Kidney epithelial cell (primary cell): Measurements from ENCODE around the gene BDH2. TPM values are rescaled to one million over a fixed set of nuclear protein-coding genes. Genes with fewer than 3 reads are reported as not detected.

ENCODE experiments used
- DNase-seq: peaks from one replicate; pipeline ENCODE4 v3.0.0-alpha.2; 2010; ENCODE audit warnings: low read depth
- H3K27me3 ChIP-seq: 2 replicates; pipeline ENCODE4 v1.6.0; 2011; ENCODE audit warnings: low read length; ENCODE audit not compliant: control insufficient read depth, insufficient read depth
- H3K36me3 ChIP-seq: 2 replicates; pipeline ENCODE4 v1.5.1; 2011; ENCODE audit warnings: low read length; ENCODE audit not compliant: control insufficient read depth, insufficient read depth
- H3K4me3 ChIP-seq: 2 replicates; pipeline ENCODE4 v1.5.1; 2011; ENCODE audit warnings: low read depth, mild to moderate bottlenecking, control low read depth, low read length
- CTCF ChIP-seq: IDR thresholded peaks from 2 replicates; pipeline ENCODE4 v1.5.1; 2011; ENCODE audit warnings: mild to moderate bottlenecking, moderate library complexity, low read length, control low read depth, inconsistent platforms; ENCODE audit not compliant: insufficient read depth, poor library complexity, severe bottlenecking
- total RNA-seq: library from RNA; depleted of rRNA; stranded (reverse); fragments of >200 nt; gene quantifications from 2 replicates; pipeline ENCODE4 v1.2.3, GENCODE V29; 2015

Gene BDH2
- total RNA-seq, 1 donor from 2014 or later: 44.5 TPM

- Histone ChIP-seq H3K27me3 (no peaks in the 10 kb centered on the region), H3K36me3 (no peaks in the 10 kb centered on the region), H3K4me3 (no peak overlapping the region)
- TF ChIP-seq CTCF: no peak
- DNase-seq: no peak
Measured at GRCh38 chr4:103029300-103029699, 70.3 kb downstream of the BDH2 start.

Other genes with a start within 250 kb of the BDH2 start
- gene CISD2, start 230.8 kb downstream of the BDH2 start, total RNA-seq: 26.2 and 30.4 TPM in 2 replicates
- gene SLC9B1, start 80.1 kb downstream of the BDH2 start, total RNA-seq: 0.21 and 4.2 TPM in 2 replicates
- gene SLC9B2, start 23.1 kb downstream of the BDH2 start, total RNA-seq: 11.8 and 19.4 TPM in 2 replicates
- gene CENPE, start 98.5 kb upstream of the BDH2 start, total RNA-seq: 1.6 and 3.0 TPM in 2 replicates